SW 1271 (cell line): Measurements from ENCODE around the gene TNFAIP8L3.

ENCODE experiments used
- DNase-seq, 2 experiments: peaks; one replicate each; lab custom pipeline; 2025; lab: John Stamatoyannopoulos, UW

TNFAIP8L3 gene

GRCh38 chr15:51089699-51090453, 4.8 kb downstream of the TNFAIP8L3 start:
- no peak for DNase-seq

- no peak for DNase-seq
These were observed 5.7 kb downstream of the TNFAIP8L3 start for GRCh38 chr15:51089041-51089440.

GRCh38 chr15:51088585-51088984, 6.1 kb downstream of the TNFAIP8L3 start:
- no peak for DNase-seq

- no peak for DNase-seq
These were observed 7.2 kb downstream of the TNFAIP8L3 start for GRCh38 chr15:51087513-51087912.

GRCh38 chr15:51086409-51086808, 8.3 kb downstream of the TNFAIP8L3 start:
- DNase-seq: no peak

GRCh38 chr15:51085764-51086163, 8.9 kb downstream of the TNFAIP8L3 start:
- no peak for DNase-seq

GRCh38 chr15:51083641-51084166, 11.0 kb downstream of the TNFAIP8L3 start:
- no peak for DNase-seq

- no peak for DNase-seq
These were observed 12.5 kb downstream of the TNFAIP8L3 start for GRCh38 chr15:51082246-51082645.

GRCh38 chr15:51080286-51080685, 14.4 kb downstream of the TNFAIP8L3 start:
- no peak for DNase-seq

GRCh38 chr15:51079226-51079625, 15.5 kb downstream of the TNFAIP8L3 start:
- DNase-seq: no peak

GRCh38 chr15:51077221-51078153, 17.2 kb downstream of the TNFAIP8L3 start:
- no peak for DNase-seq

GRCh38 chr15:51076524-51077220, 18.0 kb downstream of the TNFAIP8L3 start:
- no peak for DNase-seq

- DNase-seq: no peak
These were observed 18.7 kb downstream of the TNFAIP8L3 start for GRCh38 chr15:51075826-51076523.

GRCh38 chr15:51075364-51075763, 19.3 kb downstream of the TNFAIP8L3 start:
- no peak for DNase-seq

- no peak for DNase-seq
These were observed 19.8 kb downstream of the TNFAIP8L3 start for GRCh38 chr15:51074926-51075325.

- no peak for DNase-seq
These were observed 23.1 kb downstream of the TNFAIP8L3 start for GRCh38 chr15:51071578-51071977.

- DNase-seq: no peak
These were observed 24.7 kb downstream of the TNFAIP8L3 start for GRCh38 chr15:51069983-51070382.

- no peak for DNase-seq
These were observed 27.2 kb downstream of the TNFAIP8L3 start for GRCh38 chr15:51067510-51067909.

GRCh38 chr15:51065781-51066180, 28.9 kb downstream of the TNFAIP8L3 start:
- DNase-seq: no peak

- no peak for DNase-seq
These were observed 29.4 kb downstream of the TNFAIP8L3 start for GRCh38 chr15:51065261-51065660.

- no peak for DNase-seq
These were observed 32.0 kb downstream of the TNFAIP8L3 start for GRCh38 chr15:51062736-51063135.
